GM23248 (cell line): ENCODE measurements around the gene DUSP16.

ENCODE experiments used
- EZH2 ChIP-seq: fragments of 200-600 bp; sonication (generic); IDR thresholded peaks from 2 replicates; pipeline ENCODE4 v1.6.1; 2018; ENCODE audit warnings: antibody characterized with exemption, mild to moderate bottlenecking; ENCODE audit not compliant: insufficient read depth, poor library complexity, severe bottlenecking
- EZH2phosphoT487 ChIP-seq: fragments of 200-600 bp; sonication (generic); IDR thresholded peaks from 2 replicates; pipeline ENCODE4 v1.6.1; 2018; ENCODE audit warnings: antibody characterized with exemption, moderate library complexity, mild to moderate bottlenecking, low read depth; ENCODE audit not compliant: insufficient read depth

DNA sequence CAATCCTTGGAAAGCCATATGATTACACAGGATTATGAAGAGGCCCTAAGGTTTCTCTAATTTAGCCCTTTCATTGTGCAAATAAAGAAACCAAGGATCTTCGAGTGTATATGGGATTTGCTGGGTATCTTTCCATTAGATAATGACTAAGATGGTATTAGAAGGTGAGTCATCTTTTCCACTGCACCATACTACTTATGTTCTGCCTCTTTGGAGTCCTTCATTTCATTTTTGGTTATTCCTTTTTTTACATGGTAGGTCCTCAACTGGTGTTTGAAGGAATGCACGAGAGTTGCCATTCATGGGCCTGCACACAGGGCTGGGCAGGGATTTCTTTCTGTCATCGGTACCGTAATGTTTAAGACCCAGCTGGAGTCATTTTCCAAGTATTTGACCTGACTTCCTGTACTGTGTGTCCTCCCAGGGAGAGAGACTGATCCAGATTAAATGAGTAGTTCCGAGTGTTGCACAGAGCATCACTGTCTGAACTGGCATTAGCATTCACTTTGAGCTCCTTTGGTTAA is 120.1 kb downstream of the DUSP16 start:
- TF ChIP-seq EZH2 (no peak), EZH2phosphoT487 (no peak)
